ENCODE measurements around the gene ZNF474.
"Not testable (repeated sequence)": the region's sequence is repeated elsewhere in the genome, so short reads cannot be mapped to it uniquely, and the experiment has no call there.

DNA sequence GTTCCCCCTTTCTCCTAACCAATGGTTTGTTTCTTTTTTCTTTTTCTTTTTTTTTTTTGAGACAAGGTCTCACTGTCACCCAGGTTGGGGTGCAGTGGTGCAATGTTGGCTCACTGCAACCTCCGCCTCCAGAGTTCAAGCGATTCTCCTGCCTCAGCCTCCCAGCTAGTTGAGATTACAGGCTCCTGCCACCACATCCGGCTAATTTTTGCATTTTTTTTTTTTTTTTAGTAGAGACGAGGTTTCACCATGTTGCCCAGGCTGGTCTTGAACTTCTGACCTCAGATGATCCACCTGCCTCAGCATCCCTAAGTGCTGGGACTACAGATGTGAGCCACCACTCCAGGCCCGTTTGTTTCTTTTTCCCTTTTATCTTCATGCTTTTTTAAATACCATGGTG lies 35.1 kb upstream of the ZNF474 start:
- TF ChIP-seq, protein P1, sequence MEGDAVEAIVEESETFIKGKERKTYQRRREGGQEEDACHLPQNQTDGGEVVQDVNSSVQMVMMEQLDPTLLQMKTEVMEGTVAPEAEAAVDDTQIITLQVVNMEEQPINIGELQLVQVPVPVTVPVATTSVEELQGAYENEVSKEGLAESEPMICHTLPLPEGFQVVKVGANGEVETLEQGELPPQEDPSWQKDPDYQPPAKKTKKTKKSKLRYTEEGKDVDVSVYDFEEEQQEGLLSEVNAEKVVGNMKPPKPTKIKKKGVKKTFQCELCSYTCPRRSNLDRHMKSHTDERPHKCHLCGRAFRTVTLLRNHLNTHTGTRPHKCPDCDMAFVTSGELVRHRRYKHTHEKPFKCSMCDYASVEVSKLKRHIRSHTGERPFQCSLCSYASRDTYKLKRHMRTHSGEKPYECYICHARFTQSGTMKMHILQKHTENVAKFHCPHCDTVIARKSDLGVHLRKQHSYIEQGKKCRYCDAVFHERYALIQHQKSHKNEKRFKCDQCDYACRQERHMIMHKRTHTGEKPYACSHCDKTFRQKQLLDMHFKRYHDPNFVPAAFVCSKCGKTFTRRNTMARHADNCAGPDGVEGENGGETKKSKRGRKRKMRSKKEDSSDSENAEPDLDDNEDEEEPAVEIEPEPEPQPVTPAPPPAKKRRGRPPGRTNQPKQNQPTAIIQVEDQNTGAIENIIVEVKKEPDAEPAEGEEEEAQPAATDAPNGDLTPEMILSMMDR (conservative IDR thresholded peaks at IDR 0.05; ENCODE audit: low read depth, low read length): not testable (repeated sequence)
- TF ChIP-seq EZH2 (IDR thresholded peaks at IDR 0.05; ENCODE audit: borderline replicate concordance, low read depth, low read length, poor library complexity, severe bottlenecking): not testable (repeated sequence)

Measured in A673 (cell line).